IPS DF 19.7 (cell line): ENCODE measurements around the gene ABTB2.

ENCODE experiments used
- DNase-seq: peaks from one replicate; pipeline ENCODE4 v3.0.0-alpha.2; 2013; ENCODE audit warnings: low read depth, low spot score

The ABTB2 gene

DNA sequence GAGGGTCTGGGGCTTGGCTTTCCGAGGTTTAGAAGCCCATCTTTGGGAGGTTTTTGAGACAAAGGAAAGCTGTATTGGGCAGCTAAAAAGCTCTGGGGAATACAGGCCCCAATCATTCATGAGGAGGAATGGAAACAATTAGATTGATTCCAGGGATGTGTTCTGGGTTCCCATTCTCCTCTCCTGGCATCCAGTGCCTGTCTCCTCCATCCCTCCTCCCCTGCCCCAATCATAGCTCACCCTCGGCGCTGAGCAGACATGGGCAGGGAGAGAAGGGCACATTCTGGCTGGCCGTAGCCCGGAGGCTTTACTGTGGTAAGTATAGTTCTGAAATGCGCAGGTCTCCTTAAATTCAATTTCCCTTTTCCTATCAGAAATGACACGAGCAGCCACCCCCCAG lies 42.4 kb downstream of the ABTB2 start:
- DNase-seq, result no peak

DNA sequence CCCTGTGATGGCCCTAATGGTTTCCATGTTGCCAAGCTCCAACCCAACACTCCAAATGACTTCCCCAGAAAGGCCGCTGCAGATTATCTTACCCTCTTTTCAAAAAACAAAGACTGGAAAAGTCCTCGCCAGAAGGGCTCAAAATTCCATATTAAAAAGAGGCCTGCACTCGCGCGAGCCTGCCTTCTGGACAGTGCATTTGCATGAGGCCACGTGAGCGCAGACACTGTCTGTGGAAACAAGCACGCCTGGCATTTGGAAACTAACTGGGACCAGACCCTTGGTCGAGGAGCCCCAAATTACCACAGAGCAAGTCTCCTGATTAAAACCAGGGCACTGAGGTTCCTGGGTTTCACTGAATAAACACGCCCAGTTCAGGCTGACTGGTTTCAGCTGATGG lies 42.9 kb downstream of the ABTB2 start:
- DNase-seq, result no peak

DNA sequence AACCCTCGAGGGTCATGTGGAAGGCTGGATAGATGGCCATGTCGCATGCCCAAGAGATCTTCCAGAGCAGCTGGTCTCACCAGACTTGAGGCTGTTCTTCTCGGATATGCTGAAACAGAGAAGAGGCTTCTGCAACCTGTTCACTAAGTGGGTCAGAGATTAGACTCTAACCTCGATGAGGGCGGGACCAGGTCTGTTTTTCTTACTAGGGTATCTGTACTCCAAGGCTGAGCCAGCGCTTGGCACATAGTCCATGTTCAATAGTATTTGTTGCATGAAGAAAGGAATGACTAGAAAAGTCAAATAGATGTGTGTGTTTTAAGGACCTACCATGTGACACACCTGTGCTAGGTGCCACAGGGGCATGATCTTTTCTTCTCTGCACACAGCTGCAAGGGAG lies 43.6 kb downstream of the ABTB2 start:
- no peak for DNase-seq

DNA sequence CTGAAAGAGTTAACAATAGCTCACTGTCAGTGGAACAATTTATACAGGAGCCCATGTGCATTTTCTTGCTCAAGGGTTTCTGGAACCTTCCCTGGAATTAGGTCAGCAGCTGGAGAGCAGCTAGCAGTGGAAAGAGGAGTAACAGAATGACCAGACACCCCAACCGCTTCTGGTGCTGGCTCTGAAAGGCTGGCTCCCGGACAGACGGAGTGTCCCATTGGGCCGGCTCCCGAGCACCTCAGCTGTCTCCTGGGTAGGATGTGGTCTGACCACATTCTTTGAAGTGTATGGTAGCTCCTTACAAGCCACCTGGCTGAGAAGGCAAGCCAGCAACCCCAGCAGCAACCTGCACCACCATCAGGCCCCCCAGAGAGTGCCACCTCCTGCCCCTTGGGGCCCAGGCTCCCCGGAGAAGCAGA lies 44.7 kb downstream of the ABTB2 start:
- DNase-seq, result no peak

DNA sequence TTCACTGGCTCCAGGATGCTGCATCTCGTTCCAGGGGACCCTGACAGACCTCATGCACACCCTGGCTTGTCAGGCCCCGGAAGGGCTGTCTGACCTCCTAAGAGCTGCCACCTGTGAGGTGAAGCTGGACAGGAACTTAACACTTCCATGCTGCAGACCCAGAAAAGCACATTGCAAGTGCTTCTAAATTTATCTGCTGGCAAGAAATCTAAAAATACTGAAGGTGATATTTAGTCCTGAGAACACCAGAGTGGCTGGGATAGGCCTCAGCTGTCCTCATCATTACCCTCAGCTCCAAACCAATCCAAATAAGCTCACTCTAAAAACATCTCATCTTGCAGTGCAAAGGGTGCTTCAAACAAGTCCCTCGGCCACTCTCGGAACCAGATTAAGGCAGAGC lies 46.7 kb downstream of the ABTB2 start:
- DNase-seq, result no peak

DNA sequence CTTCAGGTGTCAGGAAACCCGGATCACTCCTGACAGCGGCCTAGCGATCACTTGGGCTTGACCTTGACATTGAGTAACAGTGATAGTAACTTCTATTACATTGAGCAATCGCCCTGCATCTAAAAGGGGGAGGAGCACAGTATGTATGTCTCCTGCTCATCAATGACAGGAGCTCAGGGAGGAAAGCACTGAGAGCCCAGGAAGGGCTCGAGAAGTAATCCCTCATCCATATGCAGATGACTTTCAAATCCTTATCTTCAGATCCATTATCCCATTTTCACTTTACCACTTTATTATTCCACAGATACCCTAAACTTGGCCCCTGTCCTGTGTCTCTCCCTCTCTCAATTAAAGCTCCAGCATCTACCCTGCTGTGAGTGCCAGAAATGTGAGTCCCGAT lies 47.8 kb downstream of the ABTB2 start:
- DNase-seq, result no peak

DNA sequence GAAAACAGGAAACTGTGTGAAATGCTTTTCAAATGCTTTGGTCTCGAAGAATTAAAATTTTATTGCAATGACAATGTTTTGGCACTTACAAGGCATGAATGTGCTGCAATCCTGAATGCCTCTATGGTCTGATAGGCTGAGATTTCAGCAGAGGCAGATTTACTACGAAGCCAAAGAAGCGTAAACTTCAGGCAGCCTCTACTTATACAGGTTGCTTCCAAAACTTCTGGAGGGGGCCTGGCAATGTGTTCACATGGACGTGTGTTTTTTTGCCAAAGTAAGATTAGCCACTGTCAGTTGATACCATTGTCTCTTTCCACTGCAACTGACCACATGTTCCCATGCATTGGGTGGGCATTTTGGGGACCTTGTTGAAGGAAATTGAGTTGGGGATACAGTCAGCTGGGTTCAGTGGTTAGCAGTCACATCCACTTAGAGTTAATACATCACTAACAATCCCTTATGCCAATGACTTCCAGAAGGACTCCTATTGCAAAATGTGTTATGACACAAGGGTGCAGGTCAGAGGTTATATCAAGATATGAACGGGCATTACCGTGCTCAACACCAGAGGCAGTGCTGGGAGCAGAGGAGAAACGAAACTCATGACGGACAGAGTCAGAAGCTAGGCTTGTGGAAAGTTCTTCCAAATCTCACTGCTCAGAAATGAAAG lies 48.8 kb downstream of the ABTB2 start:
- no peak for DNase-seq

DNA sequence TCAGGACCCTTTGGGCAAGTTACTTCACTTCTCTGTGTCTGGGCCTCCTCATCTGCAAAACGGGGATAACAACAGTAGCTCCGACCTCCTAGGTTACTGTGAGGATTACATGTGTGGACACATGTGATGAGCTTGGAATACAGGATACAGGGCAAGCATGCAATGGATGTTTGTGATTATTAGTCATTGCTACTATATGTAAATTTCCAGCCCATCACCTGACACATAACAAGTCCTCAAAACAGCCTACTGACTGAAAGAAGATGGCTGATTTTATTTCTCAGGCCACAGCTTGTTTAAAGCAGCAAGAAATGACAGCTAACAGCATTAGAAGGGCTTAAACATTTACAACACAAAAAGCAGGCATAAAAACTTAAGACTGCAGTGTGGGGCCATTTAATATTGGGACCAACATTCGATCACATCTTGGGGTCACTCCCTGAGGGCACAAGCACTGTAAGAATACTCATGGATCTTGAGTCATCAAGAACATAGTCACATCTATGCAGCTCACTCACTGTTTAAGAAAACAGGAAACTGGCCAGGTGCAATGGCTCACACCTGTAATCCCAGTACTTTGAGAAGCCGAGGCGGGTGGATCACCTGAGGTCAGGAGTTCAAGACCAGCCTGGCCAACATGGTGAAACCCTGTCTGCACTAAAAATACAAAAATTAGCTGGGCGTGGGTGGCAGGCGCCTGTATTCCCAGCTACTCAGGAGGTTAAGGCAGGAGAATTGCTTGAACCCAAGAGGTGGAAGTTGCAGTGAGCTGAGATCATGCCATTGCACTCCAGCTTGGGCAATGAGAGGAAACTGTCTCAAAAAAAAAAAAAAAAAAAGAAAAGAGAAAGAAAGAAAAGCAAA lies 49.5 kb downstream of the ABTB2 start:
- DNase-seq, result no peak

DNA sequence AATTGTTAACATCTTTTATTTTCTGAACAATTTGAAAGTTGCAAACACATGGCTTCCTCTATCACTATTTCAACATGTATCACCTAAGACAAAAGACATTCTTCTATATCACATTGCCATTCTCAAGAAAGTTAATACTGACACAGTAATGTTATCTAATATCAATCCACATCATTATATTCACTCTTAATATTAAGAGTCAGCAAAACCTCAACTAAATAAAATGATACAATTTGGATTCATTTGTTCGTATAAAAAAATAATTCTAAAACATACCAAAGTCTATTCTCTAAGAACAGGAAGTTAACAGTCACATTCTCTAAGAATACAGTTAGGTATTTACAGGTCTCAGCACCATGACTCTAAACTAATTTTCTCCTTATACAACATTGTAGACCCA lies 52.0 kb downstream of the ABTB2 start:
- no peak for DNase-seq

DNA sequence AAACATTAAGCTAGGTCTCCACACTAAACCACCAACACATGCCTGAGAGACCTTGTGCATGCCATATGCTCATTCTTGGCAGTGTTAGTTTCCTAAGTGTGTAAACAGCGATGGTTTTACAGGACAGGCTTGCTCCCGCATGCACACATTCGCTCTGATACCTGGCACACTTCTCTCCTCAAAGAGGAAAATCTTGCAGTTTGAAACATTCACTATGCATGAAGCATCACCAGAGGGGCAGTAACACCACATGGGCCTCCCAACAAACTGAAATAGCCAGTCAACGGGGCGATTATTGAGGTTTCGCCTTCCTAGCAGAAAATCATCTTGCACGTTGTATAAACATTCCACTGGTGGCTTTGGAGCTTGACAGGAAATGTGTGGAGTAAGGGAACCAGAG lies 52.6 kb downstream of the ABTB2 start:
- no peak for DNase-seq

DNA sequence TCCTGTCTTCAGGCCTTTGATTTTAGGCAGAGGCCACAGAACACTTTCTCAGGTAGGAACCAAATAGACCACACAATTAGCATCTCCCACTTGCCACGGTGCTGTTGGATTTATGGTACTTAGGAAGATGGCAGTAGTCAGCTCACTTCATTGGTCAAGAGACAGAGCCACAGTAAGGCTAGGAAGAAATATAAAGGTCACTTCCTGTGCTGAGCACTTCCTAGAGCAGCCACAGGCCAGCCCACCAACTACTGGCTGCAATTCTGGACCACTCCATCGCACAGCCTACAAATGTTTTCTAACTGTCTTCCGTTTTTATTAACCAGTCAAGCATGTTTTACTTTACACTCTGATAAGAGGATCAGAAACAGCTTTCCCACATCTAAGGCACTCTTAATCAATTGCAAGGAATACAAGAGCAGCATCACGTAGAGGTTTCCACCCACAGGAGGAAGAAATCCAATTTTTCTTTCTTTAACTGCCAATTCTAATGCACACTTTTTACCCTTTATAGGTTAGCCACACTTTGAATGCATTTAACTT lies 54.7 kb downstream of the ABTB2 start:
- DNase-seq, result no peak

DNA sequence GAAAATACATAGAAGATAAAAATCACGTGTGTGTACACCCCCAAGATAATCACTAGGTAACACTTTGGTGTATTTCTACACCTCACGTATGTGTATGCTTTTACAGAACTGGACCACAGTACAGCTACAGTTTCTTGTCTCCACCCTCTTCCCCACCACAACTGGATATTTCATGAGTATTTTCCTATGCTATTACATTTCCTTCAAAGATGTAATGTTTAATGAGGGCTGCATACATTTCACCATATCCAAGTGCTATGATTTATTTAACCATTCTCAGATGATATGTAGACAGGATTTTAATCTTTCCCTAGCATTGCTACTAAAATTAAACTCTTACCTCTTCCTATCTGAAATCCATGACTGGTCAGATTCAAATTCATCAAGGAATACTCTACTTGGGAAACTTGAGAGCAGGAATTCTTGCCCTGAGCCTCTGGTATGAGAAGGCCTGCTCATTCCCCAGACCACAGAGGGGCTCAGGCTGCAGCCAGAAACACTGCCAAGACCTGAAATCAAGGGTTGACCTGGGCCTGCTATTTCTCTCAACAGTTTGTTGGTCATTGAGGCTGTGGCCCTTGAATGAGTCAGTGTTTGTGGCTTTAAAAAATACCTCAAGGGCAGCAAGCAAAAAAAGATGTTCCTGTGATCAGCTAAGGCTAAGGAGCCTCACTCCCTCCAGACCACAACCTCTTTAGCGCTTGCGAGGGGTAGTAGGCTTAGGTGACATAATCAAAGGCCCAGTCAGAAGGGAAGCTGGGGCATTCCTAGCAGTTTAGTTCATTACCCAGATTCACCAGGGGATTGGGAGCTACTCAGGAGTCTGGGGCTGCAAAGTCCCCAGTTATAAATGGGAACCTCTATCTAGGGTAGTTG lies 55.5 kb downstream of the ABTB2 start:
- no peak for DNase-seq

DNA sequence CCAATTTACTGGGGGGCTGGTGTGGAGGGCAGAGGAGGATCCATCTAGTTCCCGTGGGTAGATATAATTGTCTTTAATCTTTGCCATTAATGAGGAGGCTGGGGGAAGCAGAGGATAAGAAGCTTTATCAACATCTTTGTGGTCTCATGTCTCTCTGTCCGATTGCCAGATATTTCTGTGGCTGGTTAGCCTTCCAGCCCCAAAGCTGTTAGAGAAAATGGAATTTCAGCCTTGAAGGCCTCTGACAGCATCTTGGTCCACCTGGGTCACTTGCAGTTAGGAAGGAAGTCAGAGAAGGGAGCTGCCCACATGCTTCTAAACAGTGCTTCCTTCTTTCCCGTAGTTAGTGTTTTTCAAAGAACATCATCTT lies 56.9 kb downstream of the ABTB2 start:
- DNase-seq, result no peak

DNA sequence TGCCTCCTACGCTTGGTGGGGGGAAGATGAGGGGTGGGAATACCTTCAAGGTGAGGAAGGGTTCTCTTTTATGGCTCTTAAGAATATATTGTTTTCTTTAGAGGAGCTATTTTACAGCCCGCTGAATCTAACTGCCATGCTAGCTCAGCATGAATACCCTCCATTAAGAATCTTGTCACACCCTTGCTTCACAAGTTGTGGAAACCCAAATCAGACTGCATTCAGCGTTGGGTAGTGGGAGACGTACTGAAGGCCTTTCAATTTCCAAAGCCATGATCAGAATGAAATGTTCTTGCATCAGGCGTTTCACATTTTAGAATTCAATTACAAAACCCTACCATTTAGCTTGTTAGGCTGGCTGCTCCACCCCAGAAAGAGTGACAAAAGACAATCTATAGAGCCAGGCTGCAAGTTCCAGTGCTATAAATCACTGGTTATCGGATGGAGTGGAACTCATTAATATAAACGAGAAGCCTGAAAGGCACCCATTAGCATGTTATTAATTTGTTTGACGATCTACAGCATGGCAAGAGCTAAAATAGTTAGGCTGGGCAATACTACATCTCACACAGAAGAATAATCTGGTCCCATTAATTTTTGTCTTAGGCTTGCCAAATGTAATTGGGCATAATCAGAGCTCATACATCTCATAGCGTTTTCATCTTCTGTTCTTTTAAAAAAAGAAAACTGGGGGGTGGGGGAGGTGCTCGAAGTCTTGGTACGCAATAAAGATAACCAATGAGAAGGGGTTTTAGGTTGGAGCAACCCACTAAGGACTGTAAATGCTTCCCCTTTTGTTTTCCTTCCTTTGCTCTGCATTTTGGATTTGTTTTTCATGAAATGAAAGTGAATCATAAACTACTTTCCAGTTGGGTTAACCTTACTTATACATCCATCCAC lies 57.5 kb downstream of the ABTB2 start:
- no peak for DNase-seq

DNA sequence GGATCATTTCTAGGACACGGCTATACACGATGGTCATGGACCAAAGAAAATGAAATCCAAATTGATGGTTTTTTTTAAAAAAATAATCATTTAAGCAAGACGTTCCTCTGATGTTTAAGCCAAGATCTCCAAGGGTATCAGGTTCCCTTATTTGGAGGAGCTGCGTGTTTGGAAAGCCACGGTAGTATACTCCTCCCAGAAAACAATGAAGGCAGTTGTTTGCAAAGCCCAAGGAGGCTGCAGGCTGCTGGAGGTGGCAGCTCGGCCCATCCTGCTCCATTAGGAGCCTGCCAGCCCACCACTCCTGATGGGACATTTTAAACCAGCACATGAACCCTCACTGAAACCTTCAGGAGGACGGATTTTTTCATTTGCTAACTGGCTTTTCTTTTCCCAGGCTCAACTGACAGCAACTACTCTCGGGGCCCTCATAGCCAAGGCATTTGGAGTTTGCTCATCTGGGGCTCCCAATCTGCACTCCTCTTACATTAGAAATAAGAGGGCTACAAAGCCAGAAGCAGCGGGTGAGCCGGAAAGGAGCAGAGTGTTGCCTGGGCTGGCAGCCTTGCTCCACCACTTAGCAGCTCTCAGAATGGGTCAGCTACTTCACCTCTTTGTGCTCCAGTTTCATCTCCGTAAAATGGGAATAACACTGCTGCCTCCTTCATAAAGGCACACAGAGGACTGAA lies 58.4 kb downstream of the ABTB2 start:
- no peak for DNase-seq

DNA sequence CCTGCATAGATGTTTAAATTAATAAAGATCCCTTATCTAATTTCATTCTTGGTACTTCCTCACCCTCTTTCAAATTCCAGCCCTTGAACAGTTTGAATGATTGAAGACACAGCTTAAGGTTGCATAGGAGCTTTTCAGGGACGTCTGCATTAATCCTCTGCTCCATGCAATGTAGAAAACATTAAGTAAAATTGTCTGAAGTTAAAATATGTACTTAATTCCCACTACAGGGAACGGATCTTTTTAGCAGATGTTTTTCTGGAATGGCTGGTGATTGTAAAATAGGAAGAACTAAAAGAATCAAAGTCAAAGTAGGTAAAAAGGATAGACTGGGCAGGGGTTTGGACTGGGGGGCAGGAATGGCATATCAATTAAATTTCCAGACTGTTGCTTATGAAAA lies 58.9 kb downstream of the ABTB2 start:
- DNase-seq, result no peak

DNA sequence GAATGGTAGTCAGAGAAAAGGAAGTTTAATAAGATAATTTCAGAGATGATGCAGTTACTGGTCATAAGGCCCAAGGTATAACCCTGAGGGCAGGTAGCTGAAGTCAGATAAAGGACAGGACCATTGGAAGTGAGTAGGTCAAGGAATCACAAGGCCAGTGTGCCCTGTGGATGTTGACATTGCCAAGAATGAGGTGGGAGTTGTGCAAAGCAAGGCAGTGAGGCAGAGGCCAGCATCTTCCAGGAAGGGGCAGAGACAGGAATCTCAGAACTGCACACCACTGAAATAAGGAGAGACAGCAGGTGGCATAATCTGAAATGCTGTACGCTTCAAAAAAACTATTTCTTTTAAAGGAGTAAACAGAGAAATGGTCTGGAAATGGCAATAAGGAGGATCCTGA lies 61.4 kb downstream of the ABTB2 start:
- DNase-seq, result no peak

DNA sequence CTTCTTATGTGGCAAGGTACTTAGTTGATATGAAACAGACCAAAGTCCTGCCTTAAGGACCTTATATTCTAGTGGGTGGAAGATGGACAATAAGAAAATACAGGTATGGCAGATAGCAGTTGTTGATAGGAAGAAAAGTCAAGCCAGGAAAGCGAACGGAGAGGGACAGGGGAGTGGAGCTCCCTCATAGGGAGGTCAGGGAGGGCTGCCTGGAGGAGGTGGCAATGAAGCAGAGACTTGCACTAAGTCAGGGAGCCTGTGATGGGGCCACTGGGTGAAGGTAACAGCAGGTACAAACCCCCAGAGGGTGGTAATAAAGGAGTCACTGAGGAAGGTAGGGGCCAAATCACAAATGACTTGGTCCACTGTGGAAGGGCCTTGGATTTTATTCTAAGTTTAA lies 65.3 kb downstream of the ABTB2 start:
- no peak for DNase-seq

DNA sequence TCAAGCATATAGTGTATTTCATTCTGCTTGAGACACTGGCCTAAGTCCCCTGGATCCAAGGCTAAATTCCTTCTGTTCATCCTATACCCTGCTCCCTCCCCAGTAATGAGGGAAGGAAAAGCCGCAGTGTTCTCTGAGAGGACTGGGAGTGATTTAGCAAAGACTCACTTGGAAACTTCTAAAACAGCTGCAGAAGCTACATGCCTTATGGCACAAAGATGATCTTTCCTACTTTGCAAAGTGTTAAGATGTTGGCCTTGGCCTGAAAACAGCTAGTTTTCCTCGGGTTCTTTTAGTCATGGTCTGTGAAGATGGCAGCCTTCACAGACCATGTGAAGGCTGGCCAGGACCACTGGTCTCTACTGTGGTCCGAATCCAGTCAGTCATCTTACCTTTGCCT lies 65.7 kb downstream of the ABTB2 start:
- DNase-seq, result no peak

DNA sequence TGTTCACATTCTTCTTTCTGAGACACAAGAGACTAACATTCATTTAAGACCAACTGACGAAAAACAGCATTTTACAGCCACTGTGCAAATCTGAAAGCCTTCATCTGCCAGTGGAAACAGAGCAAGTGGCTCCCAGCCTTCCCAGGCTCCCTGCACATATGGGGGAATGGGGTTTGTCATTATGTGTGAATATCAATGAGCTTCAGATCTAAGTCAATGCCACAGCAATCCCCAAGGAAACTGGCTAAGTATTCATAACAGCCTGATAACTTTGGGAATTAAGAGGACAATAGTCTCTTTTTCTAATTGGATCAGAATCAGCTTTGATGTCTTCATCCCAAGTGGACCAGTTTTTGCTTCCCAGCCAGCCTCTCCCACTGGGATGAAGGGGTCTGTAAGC lies 66.9 kb downstream of the ABTB2 start:
- no peak for DNase-seq

DNA sequence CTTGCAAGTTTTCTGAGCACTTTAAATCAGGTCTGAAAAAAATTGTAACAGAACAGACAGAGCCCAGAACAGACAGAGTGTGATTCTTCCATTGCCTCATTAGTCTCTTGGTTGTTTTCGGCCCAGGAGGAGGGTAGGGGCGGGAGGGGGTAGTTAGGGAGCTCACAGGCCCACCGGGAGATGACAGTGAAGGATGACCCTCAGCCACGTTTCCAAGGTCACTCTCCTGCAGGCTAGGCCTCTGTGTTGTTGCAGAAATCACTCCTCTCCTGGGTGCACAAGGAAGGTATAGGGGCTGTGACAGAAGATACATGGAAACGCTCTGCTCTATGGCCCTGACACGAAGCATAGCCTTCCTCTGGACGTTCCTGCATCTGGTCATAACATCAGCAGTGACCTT lies 69.3 kb downstream of the ABTB2 start:
- DNase-seq, result no peak
